HUES48 (cell line): Measurements from ENCODE around the gene CLK3.

ENCODE experiments used
- H3K27ac ChIP-seq: one replicate; pipeline ENCODE4 v1.7.0; 2013; ENCODE audit warnings: low read depth, low read length, inconsistent platforms
- H3K27me3 ChIP-seq: 2 replicates; pipeline ENCODE4 v1.6.1; 2013; ENCODE audit warnings: mild to moderate bottlenecking, low read length; ENCODE audit not compliant: control insufficient read depth, insufficient read depth
- H3K36me3 ChIP-seq: 2 replicates; pipeline ENCODE4 v1.6.1; 2013; ENCODE audit warnings: low read length; ENCODE audit not compliant: control insufficient read depth, insufficient read depth
- H3K4me1 ChIP-seq: 2 replicates; pipeline ENCODE4 v1.6.1; 2013; ENCODE audit warnings: mild to moderate bottlenecking, low read length; ENCODE audit not compliant: control insufficient read depth, insufficient read depth
- H3K4me3 ChIP-seq: 2 replicates; pipeline ENCODE4 v1.5.1; 2013; ENCODE audit warnings: mild to moderate bottlenecking, low read depth, low read length
- H3K9ac ChIP-seq: 2 replicates; pipeline ENCODE4 v1.6.1; 2013; ENCODE audit warnings: mild to moderate bottlenecking, low read depth, low read length, moderate library complexity
- H3K9me3 ChIP-seq: 2 replicates; pipeline ENCODE4 v1.6.1; 2013; ENCODE audit warnings: low read length; ENCODE audit not compliant: control insufficient read depth, insufficient read depth

The CLK3 gene

DNA sequence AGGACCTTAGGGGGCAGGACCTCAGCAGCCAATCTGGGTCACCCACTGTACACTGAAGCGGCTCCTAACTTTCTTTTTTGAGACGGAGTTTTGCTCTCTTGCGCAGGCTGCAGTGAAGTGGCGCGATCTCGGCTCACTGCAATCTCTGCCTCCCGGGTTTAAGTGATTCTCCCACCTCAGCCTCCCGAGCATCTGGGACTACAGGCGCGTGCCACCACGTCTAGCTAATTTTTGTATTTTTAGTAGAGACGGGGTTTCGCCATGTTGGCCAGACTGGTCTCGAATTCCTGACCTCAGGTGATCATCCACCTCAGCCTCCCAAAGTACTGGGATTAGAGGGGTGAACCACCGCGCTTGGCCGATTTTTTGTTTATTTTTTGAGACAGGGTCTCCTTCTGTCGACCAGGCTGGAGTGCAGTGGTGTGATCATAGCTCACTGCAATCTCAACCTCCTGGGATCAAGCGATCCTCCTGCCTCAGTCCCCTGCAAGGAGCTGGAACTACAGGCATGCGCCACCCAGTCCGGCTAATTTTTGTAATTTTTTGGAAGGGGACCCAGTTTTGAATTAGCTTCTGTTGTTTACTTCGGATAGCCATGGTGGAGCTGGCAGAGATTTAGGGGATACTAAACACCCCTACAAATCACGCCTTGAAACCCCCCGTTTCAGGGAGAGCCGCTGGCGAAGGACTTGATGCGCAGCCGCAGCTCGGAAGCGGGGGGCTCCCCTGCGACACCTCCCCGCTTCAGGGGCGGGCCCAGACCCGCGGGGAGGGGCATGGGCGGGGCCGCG is 1.5 kb upstream of the CLK3 start:
- no peak overlapping the region for H3K27ac ChIP-seq

GRCh38 chr15:74614744-74615507 is 710 bp upstream of the CLK3 start:
- H3K9ac ChIP-seq: peak overlapping the region; percentile 84
- peak overlapping the region; percentile 95 for H3K27ac ChIP-seq
- peaks cover 8% of the 10 kb centered on the region for H3K4me1 ChIP-seq

More for the DNA sequence above, 1.5 kb upstream of the CLK3 start:
- peak overlapping the region; percentile 47; the same call in 1 of the 2 replicates for H3K9ac ChIP-seq
- peaks cover 8% of the 10 kb centered on the region for H3K27me3 ChIP-seq
- no peaks in the 10 kb centered on the region for H3K9me3 ChIP-seq
- peaks cover 8% of the 10 kb centered on the region for H3K4me1 ChIP-seq
- peak overlapping the region; percentile 96 for H3K4me3 ChIP-seq
- H3K36me3 ChIP-seq: peaks cover 3% of the 10 kb centered on the region; the same call in 1 of the 2 replicates

GRCh38 chr15:74616366-74616939 is 817 bp downstream of the CLK3 start:
- Histone ChIP-seq H3K27me3 (peaks cover 8% of the 10 kb centered on the region), H3K36me3 (peaks cover 25% of the 10 kb centered on the region), H3K9me3 (no peaks in the 10 kb centered on the region), H3K9ac (peak overlapping the region; percentile 91), H3K27ac (peak overlapping the region; percentile 95), H3K4me3 (peak overlapping the region; percentile 96), H3K4me1 (peaks cover 8% of the 10 kb centered on the region)

More at GRCh38 chr15:74614744-74615507, 710 bp upstream of the CLK3 start:
- Histone ChIP-seq H3K36me3 (peaks cover 11% of the 10 kb centered on the region), H3K4me3 (peak overlapping the region; percentile 96), H3K27me3 (peaks cover 8% of the 10 kb centered on the region), H3K9me3 (no peaks in the 10 kb centered on the region)

GRCh38 chr15:74616996-74617395 is 1.4 kb downstream of the CLK3 start:
- Histone ChIP-seq H3K9ac (no peak overlapping the region), H3K27me3 (peaks cover 8% of the 10 kb centered on the region), H3K4me3 (peak overlapping the region; percentile 96), H3K4me1 (peaks cover 8% of the 10 kb centered on the region), H3K36me3 (peaks cover 30% of the 10 kb centered on the region), H3K27ac (no peak overlapping the region), H3K9me3 (no peaks in the 10 kb centered on the region)

DNA sequence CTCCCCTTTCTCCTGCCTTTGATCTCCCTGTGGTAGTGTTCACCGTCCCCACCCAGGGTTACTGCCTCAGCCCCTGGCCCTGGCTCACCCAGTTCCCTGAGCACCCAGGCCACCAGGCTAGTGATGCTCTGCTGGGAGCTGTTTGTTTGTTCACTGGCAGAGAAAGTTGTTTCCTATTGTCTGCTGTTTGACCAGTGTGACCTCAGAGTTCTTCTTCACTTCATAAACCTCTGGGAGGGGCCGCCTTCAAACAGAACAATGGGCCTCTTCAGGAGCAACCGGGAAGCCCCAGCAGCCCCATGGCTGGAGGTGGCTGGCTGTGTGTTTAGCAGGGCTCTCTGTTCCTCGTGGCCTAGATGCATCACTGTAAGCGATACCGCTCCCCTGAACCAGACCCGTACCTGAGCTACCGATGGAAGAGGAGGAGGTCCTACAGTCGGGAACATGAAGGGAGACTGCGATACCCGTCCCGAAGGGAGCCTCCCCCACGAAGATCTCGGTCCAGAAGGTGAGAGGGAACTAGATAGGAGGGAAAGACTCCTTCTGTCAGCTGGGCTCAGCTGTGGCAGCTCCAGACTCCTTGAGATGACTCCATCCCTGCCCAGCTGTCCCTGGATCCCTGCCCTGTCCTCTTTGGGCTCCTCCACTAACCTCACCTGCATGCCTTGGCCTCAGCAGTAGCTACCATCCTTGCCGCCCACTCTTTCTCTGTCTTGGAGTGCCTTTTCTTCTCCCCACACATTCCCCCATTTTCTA is 3.4 kb downstream of the CLK3 start:
- Histone ChIP-seq H3K9me3 (no peaks in the 10 kb centered on the region), H3K27ac (no peak overlapping the region), H3K27me3 (no peaks in the 10 kb centered on the region), H3K4me3 (no peak overlapping the region), H3K4me1 (peaks cover 8% of the 10 kb centered on the region), H3K9ac (no peak overlapping the region), H3K36me3 (peaks cover 50% of the 10 kb centered on the region)

- Histone ChIP-seq H3K9ac (no peak overlapping the region), H3K27me3 (no peaks in the 10 kb centered on the region), H3K36me3 (peaks cover 61% of the 10 kb centered on the region), H3K9me3 (no peaks in the 10 kb centered on the region), H3K4me3 (no peak overlapping the region), H3K4me1 (peaks cover 8% of the 10 kb centered on the region), H3K27ac (no peak overlapping the region)
Measured at GRCh38 chr15:74619916-74620635, 4.4 kb downstream of the CLK3 start.

- no peaks in the 10 kb centered on the region for H3K27me3 ChIP-seq
- H3K36me3 ChIP-seq: peaks cover 69% of the 10 kb centered on the region
- H3K9ac ChIP-seq: no peak overlapping the region
- H3K27ac ChIP-seq: no peak overlapping the region
- no peaks in the 10 kb centered on the region for H3K9me3 ChIP-seq
- H3K4me3 ChIP-seq: no peak overlapping the region
- H3K4me1 ChIP-seq: peaks cover 8% of the 10 kb centered on the region
Measured at GRCh38 chr15:74620636-74621545, 5.3 kb downstream of the CLK3 start.

DNA sequence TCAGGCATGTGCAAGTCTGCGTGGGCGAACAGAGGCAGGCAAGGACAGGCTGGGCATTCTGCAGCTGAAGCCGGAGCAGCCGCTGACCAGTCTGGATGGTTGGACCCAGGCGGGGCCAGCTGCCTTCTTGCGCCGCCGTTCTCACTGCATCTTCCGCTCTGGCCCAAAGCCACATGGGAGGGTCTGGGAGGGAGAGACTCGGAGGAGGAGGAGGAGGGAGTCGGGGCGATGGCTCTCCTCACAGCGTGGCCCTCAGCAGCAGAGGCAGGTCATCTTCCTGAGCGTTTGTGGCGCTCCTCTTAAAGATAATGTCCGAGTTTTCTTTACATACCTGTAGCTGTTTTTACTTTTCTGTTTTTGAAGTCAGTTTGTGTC is 5.9 kb downstream of the CLK3 start:
- Histone ChIP-seq H3K27me3 (no peaks in the 10 kb centered on the region), H3K4me1 (peaks cover 5% of the 10 kb centered on the region), H3K4me3 (no peak overlapping the region), H3K9me3 (no peaks in the 10 kb centered on the region), H3K36me3 (peaks cover 76% of the 10 kb centered on the region), H3K9ac (no peak overlapping the region), H3K27ac (no peak overlapping the region)

- Histone ChIP-seq H3K36me3 (peaks cover 80% of the 10 kb centered on the region), H3K9me3 (no peaks in the 10 kb centered on the region), H3K27ac (no peak overlapping the region), H3K4me3 (no peak overlapping the region), H3K9ac (no peak overlapping the region), H3K4me1 (peaks cover under 1% of the 10 kb centered on the region; the same call in 1 of the 2 replicates), H3K27me3 (no peaks in the 10 kb centered on the region)
Measured at GRCh38 chr15:74621936-74622335, 6.3 kb downstream of the CLK3 start.
